Measurements from ENCODE around the gene SETMAR.

Gene SETMAR

DNA sequence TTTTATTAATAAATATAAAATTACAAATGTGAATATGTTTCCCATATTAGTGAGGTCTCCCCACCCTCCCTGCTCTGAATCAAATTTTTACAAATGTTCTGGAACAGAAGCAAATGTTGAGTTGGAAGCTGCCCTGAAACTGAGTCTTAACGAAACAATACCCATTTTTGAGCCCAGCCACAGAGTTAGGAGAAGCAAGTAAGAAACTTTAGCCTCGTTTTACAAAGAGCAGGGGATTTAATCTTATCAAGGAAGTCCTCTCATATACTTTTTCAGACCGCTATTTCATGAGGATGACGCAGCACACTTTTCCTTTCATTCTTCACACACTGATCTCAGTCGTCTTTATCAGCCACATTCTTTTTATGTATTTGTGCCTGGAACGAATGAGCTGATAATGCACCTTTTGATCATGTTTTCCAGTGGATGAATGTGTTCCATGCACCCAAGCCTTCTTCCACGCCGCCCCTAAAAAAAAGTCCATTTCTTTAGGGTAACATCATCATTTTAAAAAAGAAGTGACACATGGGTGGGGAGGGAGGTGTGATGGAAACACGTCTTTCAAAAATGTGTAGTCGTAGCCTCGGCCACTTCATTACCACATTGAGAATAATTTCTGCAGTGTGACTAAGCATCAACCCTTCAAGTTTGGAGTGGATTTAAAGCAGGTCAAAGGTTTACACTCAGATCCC, 48.1 kb downstream of the SETMAR start:
- Histone ChIP-seq H3K27ac (ENCODE audit: low read length) (no peak overlapping the region), H3K27me3 (ENCODE audit: control insufficient read depth, insufficient read depth, low read length) (no peaks in the 10 kb centered on the region), H3K4me3 (ENCODE audit: low read length) (no peak overlapping the region), H3K36me3 (ENCODE audit: control insufficient read depth, insufficient read depth, low read length) (no peaks in the 10 kb centered on the region), H3K4me1 (ENCODE audit: control insufficient read depth, insufficient read depth, low read length) (no peaks in the 10 kb centered on the region), H3K9me3 (ENCODE audit: control insufficient read depth, insufficient read depth, low read length) (no peaks in the 10 kb centered on the region)
- no CpG with 5 or more reads among the region's 11 CpGs for WGBS (ENCODE audit: insufficient coverage, insufficient read length)
- no peak for DNase-seq (ENCODE audit: low read depth, low spot score)

DNA sequence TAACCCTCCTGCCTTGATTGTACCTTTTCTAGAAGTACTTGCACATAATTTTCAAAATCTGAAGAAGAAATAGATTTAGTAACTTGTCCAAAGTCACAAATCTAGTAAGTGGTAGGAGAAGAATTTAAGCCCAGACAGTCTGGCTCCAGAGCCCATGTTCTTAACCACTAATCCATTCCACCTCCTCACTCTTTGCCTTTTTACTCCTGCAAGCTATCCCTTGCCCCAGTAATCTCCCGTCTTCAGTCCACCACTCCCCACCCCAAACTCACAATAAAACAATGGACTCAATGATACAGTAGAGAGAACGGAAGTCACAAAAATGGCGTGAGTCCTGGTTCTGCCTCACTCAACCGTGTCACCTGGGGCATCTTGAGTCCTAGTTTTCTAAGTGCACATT, 48.7 kb downstream of the SETMAR start:
- no CpG with 5 or more reads among the region's 4 CpGs for WGBS (ENCODE audit: insufficient coverage, insufficient read length)
- Histone ChIP-seq H3K4me3 (ENCODE audit: low read length) (no peak overlapping the region), H3K27ac (ENCODE audit: low read length) (no peak overlapping the region), H3K9me3 (ENCODE audit: control insufficient read depth, insufficient read depth, low read length) (no peaks in the 10 kb centered on the region), H3K27me3 (ENCODE audit: control insufficient read depth, insufficient read depth, low read length) (no peaks in the 10 kb centered on the region), H3K4me1 (ENCODE audit: control insufficient read depth, insufficient read depth, low read length) (no peaks in the 10 kb centered on the region), H3K36me3 (ENCODE audit: control insufficient read depth, insufficient read depth, low read length) (no peaks in the 10 kb centered on the region)
- no peak for DNase-seq (ENCODE audit: low read depth, low spot score)

DNA sequence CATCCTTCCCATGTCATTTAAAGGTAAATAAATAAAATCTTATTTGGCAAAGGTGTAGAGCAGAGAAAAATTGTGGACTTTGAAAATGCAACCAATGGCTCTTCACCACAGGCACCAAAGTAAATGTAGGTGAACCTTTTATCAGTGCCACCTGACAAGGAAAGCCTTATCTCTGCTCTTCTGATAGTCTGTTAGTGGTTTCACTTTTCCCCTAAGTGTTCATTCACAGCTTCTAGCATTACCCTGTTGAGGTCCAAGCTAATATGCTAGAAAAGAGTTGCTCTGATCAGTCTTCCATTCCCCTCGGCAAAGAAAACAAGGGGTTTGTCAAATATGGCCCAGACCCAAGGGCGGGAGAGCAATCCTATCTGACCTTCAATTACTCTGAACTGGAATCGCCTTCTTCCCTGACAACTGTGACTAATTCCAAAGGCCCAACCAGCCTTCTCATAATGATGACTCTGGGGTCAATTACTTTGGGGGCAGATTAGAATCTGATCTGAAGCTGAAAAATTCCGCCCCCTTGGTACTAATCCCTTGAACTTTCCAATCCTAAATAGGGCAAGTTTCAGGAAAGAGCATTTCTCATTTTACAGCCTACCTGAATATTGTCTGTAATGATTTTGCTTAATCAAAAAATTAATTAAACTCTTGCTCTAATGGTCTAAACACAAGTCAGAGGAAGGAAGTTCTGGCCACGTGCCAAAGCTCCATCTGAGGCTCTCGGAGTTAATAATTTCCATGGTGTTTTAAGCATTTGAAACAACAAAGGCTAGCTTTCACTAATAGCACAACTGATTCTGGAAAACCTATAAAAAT, 52.4 kb downstream of the SETMAR start:
- no peak for DNase-seq (ENCODE audit: low read depth, low spot score)
- Histone ChIP-seq H3K9me3 (ENCODE audit: control insufficient read depth, insufficient read depth, low read length) (no peaks in the 10 kb centered on the region), H3K36me3 (ENCODE audit: control insufficient read depth, insufficient read depth, low read length) (no peaks in the 10 kb centered on the region), H3K4me1 (ENCODE audit: control insufficient read depth, insufficient read depth, low read length) (no peaks in the 10 kb centered on the region), H3K27ac (ENCODE audit: low read length) (no peak overlapping the region), H3K4me3 (ENCODE audit: low read length) (no peak overlapping the region), H3K27me3 (ENCODE audit: control insufficient read depth, insufficient read depth, low read length) (no peaks in the 10 kb centered on the region)
- WGBS (ENCODE audit: insufficient coverage, insufficient read length) = no CpG with 5 or more reads among the region's 6 CpGs

DNA sequence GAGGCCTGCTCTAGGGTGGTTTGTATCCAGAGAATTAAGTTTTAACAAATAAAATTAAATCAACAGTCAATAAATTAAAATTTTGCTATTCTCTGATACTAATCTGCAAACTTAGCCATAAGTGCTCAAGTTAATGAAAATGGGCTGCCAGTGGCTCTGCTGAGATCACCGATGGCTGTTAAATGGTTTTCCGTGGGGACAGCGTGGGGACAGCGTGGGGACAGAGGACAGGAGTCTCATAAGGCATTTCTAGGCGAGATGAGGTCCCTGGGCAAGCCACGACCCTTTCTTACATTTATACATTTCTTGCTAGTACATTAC, 53.0 kb downstream of the SETMAR start:
- DNase-seq (ENCODE audit: low read depth, low spot score) = no peak
- no peaks in the 10 kb centered on the region for H3K27me3 ChIP-seq (ENCODE audit: control insufficient read depth, insufficient read depth, low read length)
- H3K27ac ChIP-seq (ENCODE audit: low read length) = no peak overlapping the region
- no peaks in the 10 kb centered on the region for H3K9me3 ChIP-seq (ENCODE audit: control insufficient read depth, insufficient read depth, low read length)
- no peak overlapping the region for H3K4me3 ChIP-seq (ENCODE audit: low read length)
- no CpG with 5 or more reads among the region's 6 CpGs for WGBS (ENCODE audit: insufficient coverage, insufficient read length)
- no peaks in the 10 kb centered on the region for H3K4me1 ChIP-seq (ENCODE audit: control insufficient read depth, insufficient read depth, low read length)
- H3K36me3 ChIP-seq (ENCODE audit: control insufficient read depth, insufficient read depth, low read length) = no peaks in the 10 kb centered on the region

DNA sequence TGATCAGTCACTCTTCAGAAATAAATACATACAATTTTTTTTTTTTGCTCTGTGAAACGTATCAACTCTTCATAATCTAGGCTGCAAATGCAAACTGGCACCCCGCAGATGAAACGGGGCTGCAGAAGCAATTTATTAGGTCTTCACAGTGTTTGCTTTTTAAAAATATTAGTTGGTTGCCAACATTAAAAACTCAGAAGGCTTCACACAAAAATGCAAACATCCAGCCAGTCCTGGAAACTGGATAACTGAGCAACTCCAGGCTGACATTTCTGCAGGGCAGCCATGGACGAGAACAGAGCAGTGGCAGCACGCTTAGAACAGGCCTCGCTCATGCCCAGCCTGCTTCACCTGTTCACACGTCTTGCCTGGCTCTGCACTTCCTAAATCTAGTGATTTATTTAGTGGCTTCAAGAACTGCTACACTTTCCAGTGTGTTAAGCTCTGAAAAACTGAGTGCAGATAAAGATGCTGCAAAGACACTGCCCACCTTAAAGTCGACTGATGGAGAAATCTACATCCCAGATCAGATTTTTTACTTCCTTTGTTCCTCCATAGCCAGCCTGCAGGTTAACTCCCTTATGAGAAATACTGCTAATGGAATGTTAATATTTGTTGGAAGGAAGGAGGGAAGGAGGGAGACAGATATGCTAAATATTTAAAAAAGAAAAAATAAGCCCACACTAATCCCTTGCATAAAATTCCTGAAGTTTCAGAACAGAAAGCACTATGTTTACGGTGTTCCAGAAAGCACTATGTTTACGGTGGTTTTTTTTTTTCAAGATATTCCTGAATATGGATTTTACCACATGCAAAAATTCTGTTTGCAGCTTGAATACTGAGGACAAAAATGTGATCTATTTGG, 53.6 kb downstream of the SETMAR start:
- Histone ChIP-seq H3K27me3 (ENCODE audit: control insufficient read depth, insufficient read depth, low read length) (no peaks in the 10 kb centered on the region), H3K36me3 (ENCODE audit: control insufficient read depth, insufficient read depth, low read length) (no peaks in the 10 kb centered on the region), H3K9me3 (ENCODE audit: control insufficient read depth, insufficient read depth, low read length) (no peaks in the 10 kb centered on the region), H3K4me3 (ENCODE audit: low read length) (no peak overlapping the region), H3K4me1 (ENCODE audit: control insufficient read depth, insufficient read depth, low read length) (no peaks in the 10 kb centered on the region), H3K27ac (ENCODE audit: low read length) (no peak overlapping the region)
- DNase-seq (ENCODE audit: low read depth, low spot score) = no peak
- no CpG with 5 or more reads among the region's 10 CpGs for WGBS (ENCODE audit: insufficient coverage, insufficient read length)

DNA sequence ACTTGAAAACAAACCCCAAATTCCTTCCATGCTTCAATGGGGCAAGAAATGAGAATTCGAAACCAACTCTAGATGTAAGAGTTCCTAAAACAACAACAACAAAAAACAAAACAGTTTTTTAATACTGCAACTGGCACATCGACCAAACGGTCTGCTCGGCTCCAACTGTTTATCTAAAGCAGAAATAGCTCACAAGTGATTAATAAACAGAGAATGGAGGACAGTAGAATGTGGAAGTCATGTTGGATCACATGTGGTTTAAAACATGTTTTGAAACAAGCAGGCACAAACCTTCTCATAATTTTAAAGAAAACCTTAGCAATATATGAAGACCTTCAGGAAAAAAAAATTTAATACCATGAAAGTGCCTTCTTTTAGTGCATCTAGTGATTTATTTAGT, 55.1 kb downstream of the SETMAR start:
- whole genome bisulfite sequencing (ENCODE audit: insufficient coverage, insufficient read length) = no CpG with 5 or more reads among the region's 4 CpGs
- Histone ChIP-seq H3K4me1 (ENCODE audit: control insufficient read depth, insufficient read depth, low read length) (no peaks in the 10 kb centered on the region), H3K27ac (ENCODE audit: low read length) (no peak overlapping the region), H3K27me3 (ENCODE audit: control insufficient read depth, insufficient read depth, low read length) (no peaks in the 10 kb centered on the region), H3K36me3 (ENCODE audit: control insufficient read depth, insufficient read depth, low read length) (no peaks in the 10 kb centered on the region), H3K4me3 (ENCODE audit: low read length) (no peak overlapping the region), H3K9me3 (ENCODE audit: control insufficient read depth, insufficient read depth, low read length) (no peaks in the 10 kb centered on the region)
- DNase-seq (ENCODE audit: low read depth, low spot score) = no peak

DNA sequence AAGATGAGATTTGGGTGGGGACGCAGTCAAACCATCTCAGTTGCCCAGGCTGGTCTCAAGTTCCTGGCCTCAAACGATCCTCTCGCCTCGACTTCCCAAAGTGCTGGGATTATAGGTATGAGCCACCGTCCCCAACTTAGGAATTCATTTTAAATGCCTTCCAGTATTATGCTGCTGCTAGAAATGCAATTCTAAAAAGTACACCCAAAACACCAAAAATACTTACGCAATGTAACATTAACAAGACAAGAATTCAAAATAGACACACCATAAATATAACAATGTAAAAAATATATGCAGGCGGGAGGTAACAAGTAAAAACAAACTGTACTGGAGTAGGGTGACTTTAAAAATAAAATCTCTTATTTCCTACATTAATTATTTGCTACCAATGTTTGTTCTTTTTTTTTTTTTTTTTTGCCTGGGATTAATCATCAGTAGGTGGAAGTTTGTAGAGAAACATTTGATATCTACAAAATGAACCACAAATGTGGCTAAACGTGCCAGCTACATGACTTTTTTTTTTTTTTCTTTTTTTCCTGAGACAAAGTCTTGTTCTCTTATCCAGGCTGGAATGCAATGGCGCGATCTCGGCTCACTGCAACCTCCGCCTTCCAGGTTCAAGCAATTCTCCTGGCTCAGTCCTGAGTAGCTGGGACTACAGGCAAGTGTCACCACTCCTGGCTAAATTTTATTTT, 56.8 kb downstream of the SETMAR start:
- DNase-seq (ENCODE audit: low read depth, low spot score) = no peak
- Histone ChIP-seq H3K4me3 (ENCODE audit: low read length) (no peak overlapping the region), H3K4me1 (ENCODE audit: control insufficient read depth, insufficient read depth, low read length) (no peaks in the 10 kb centered on the region), H3K9me3 (ENCODE audit: control insufficient read depth, insufficient read depth, low read length) (no peaks in the 10 kb centered on the region), H3K27me3 (ENCODE audit: control insufficient read depth, insufficient read depth, low read length) (no peaks in the 10 kb centered on the region), H3K36me3 (ENCODE audit: control insufficient read depth, insufficient read depth, low read length) (no peaks in the 10 kb centered on the region), H3K27ac (ENCODE audit: low read length) (no peak overlapping the region)
- WGBS (ENCODE audit: insufficient coverage, insufficient read length) = 100% methylated on average over 1 of the region's 12 CpGs

DNA sequence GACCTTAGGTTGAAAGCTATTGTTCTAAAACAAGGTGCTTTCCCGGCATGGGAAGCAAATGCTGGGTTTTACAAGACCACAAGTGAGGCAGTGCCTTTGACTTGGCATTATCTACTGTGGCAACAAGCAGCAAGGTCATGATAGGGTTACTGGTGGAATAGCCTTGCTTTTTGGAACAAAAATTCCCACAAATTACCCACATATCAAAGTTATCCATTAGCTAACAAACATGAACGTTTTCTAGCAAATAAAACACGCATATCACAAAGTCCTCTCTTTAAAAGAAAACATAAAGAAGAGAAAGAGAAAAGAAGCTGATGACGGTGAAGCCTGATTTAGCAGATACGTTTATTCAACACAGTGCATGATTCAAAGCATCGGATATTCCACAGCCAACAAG, 57.6 kb downstream of the SETMAR start:
- Histone ChIP-seq H3K36me3 (ENCODE audit: control insufficient read depth, insufficient read depth, low read length) (no peaks in the 10 kb centered on the region), H3K4me1 (ENCODE audit: control insufficient read depth, insufficient read depth, low read length) (no peaks in the 10 kb centered on the region), H3K9me3 (ENCODE audit: control insufficient read depth, insufficient read depth, low read length) (no peaks in the 10 kb centered on the region), H3K27me3 (ENCODE audit: control insufficient read depth, insufficient read depth, low read length) (no peaks in the 10 kb centered on the region), H3K4me3 (ENCODE audit: low read length) (no peak overlapping the region), H3K27ac (ENCODE audit: low read length) (no peak overlapping the region)
- no CpG with 5 or more reads among the region's 6 CpGs for WGBS (ENCODE audit: insufficient coverage, insufficient read length)
- DNase-seq (ENCODE audit: low read depth, low spot score) = no peak

DNA sequence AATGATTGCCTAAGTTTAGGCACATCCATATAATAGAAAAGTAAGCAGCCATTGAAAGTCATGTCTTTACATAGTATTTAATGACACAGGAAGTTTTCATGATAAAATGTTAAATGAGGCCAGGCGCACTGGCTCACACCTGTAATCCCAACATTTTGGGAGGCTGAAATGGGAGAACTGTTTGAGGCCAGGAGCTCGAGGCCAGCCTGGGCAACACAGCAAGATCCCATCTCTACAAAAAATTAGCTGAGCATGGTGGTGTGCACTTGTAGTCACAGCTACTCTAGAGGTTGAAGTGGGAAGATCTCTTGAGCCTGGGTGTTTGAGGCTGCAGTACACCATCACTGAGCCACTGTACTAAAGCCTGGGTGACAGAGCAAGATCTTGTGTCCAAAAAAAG, 59.4 kb downstream of the SETMAR start:
- DNase-seq (ENCODE audit: low read depth, low spot score) = no peak
- Histone ChIP-seq H3K4me1 (ENCODE audit: control insufficient read depth, insufficient read depth, low read length) (no peaks in the 10 kb centered on the region), H3K27me3 (ENCODE audit: control insufficient read depth, insufficient read depth, low read length) (no peaks in the 10 kb centered on the region), H3K36me3 (ENCODE audit: control insufficient read depth, insufficient read depth, low read length) (no peaks in the 10 kb centered on the region), H3K4me3 (ENCODE audit: low read length) (no peak overlapping the region), H3K27ac (ENCODE audit: low read length) (no peak overlapping the region), H3K9me3 (ENCODE audit: control insufficient read depth, insufficient read depth, low read length) (no peaks in the 10 kb centered on the region)
- WGBS (ENCODE audit: insufficient coverage, insufficient read length) = no CpG with 5 or more reads among the region's 2 CpGs

Data from iPS DF 6.9 (cell line).